SK-N-SH treated with all-trans-retinoic acid at 6 μM for 48 hours (cell line): ENCODE results near the gene WAC.

Experiments
- ATAC-seq: fragments of 200-7000 bp; cut with Tn5 transposase; 3 replicates; pipeline ENCODE4 v1.9.1; 2020; ENCODE audit warnings: mild to moderate bottlenecking, moderate library complexity
- ARNTL ChIP-seq: fragments of 450-650 bp; formaldehyde crosslinking; IDR thresholded peaks from 2 replicates; pipeline ENCODE4 v1.5.0; 2020; ENCODE audit warnings: low read depth, mild to moderate bottlenecking, moderate library complexity, borderline replicate concordance
- BACH2 ChIP-seq: fragments of 250-450 bp; sonication (Bioruptor Pico); IDR thresholded peaks from 2 replicates; pipeline ENCODE4 v1.9.0; 2021; ENCODE audit warnings: mild to moderate bottlenecking, borderline replicate concordance
- CREB5 ChIP-seq: fragments of 250-450 bp; sonication (Bioruptor Pico); IDR thresholded peaks from 2 replicates; pipeline ENCODE4 v1.5.1; 2020; ENCODE audit warnings: low read depth, mild to moderate bottlenecking, moderate library complexity
- CSDC2 ChIP-seq: fragments of 250-450 bp; sonication (Bioruptor Pico); IDR thresholded peaks from 2 replicates; pipeline ENCODE4 v1.5.0; 2020; ENCODE audit warnings: mild to moderate bottlenecking, moderate library complexity
- CSRNP3 ChIP-seq: fragments of 250-450 bp; sonication (Bioruptor Pico); IDR thresholded peaks from 2 replicates; pipeline ENCODE4 v1.5.1; 2021; ENCODE audit warnings: mild to moderate bottlenecking, moderate library complexity
- ESRRG ChIP-seq: fragments of 250-450 bp; sonication (Bioruptor Pico); IDR thresholded peaks from 2 replicates; pipeline ENCODE4 v1.6.1; 2021; ENCODE audit warnings: mild to moderate bottlenecking
- GLIS3 ChIP-seq: fragments of 250-450 bp; sonication (Bioruptor Pico); IDR thresholded peaks from 2 replicates; pipeline ENCODE4 v1.5.0; 2020; ENCODE audit warnings: mild to moderate bottlenecking, moderate library complexity
- OSR1 ChIP-seq: fragments of 250-450 bp; sonication (Bioruptor Pico); IDR thresholded peaks from 2 replicates; pipeline ENCODE4 v1.8.0; 2022; ENCODE audit warnings: moderate library complexity, mild to moderate bottlenecking, inconsistent platforms
- POU6F1 ChIP-seq: fragments of 250-450 bp; sonication (Bioruptor Pico); IDR thresholded peaks from 2 replicates; pipeline ENCODE4 v1.8.0; 2021; ENCODE audit warnings: low read depth, mild to moderate bottlenecking, moderate library complexity, borderline replicate concordance
- PPARA ChIP-seq: fragments of 250-450 bp; sonication (Bioruptor Pico); IDR thresholded peaks from 2 replicates; pipeline ENCODE4 v1.5.0; 2020; ENCODE audit warnings: mild to moderate bottlenecking, borderline replicate concordance
- SNAI2 ChIP-seq: fragments of 250-450 bp; sonication (Bioruptor Pico); IDR thresholded peaks from 2 replicates; pipeline ENCODE4 v1.5.0; 2020; ENCODE audit warnings: mild to moderate bottlenecking, moderate library complexity
- TCF4 ChIP-seq: fragments of 250-450 bp; sonication (Bioruptor Pico); IDR thresholded peaks from 2 replicates; pipeline ENCODE4 v1.8.0; 2021; ENCODE audit warnings: mild to moderate bottlenecking, moderate library complexity, borderline replicate concordance
- TOX ChIP-seq: fragments of 250-450 bp; sonication (Bioruptor Pico); IDR thresholded peaks from 2 replicates; pipeline ENCODE4 v1.8.0; 2021; ENCODE audit warnings: mild to moderate bottlenecking, moderate library complexity, borderline replicate concordance
- TSHZ2 ChIP-seq: fragments of 250-450 bp; sonication (Bioruptor Pico); IDR thresholded peaks from 2 replicates; pipeline ENCODE4 v1.5.0; 2020; ENCODE audit warnings: mild to moderate bottlenecking, moderate library complexity
- ZC3H10 ChIP-seq: fragments of 250-450 bp; sonication (Bioruptor Pico); IDR thresholded peaks from 2 replicates; pipeline ENCODE4 v1.5.1; 2021; ENCODE audit warnings: mild to moderate bottlenecking, moderate library complexity
- ZFP3 ChIP-seq: fragments of 250-450 bp; sonication (Bioruptor Pico); IDR thresholded peaks from 2 replicates; pipeline ENCODE4 v1.5.0; 2020; ENCODE audit warnings: mild to moderate bottlenecking, moderate library complexity
- ZFP30 ChIP-seq: fragments of 450-650 bp; formaldehyde crosslinking; IDR thresholded peaks from 2 replicates; pipeline ENCODE4 v1.5.0; 2022; ENCODE audit warnings: mild to moderate bottlenecking, moderate library complexity
- ZNF565 ChIP-seq: fragments of 450-650 bp; formaldehyde crosslinking; conservative IDR thresholded peaks from 2 replicates; pipeline ENCODE4 v1.5.0; 2020; ENCODE audit warnings: low read depth, mild to moderate bottlenecking, moderate library complexity
- ZNF70 ChIP-seq: fragments of 450-650 bp; formaldehyde crosslinking; IDR thresholded peaks from 2 replicates; pipeline ENCODE4 v1.5.0; 2020; ENCODE audit warnings: mild to moderate bottlenecking, moderate library complexity
- ZNF8 ChIP-seq: fragments of 450-650 bp; formaldehyde crosslinking; IDR thresholded peaks from 2 replicates; pipeline ENCODE4 v1.5.0; 2020; ENCODE audit warnings: mild to moderate bottlenecking, moderate library complexity

WAC gene

GRCh38 chr10:28548781-28549498 is 16.0 kb downstream of the WAC start (continued):
- TF ChIP-seq CSRNP3 (no peak), CREB5 (CRISPR knock-in tag) (no peak), ZNF70 (CRISPR knock-in tag) (no peak), PPARA (CRISPR knock-in tag) (no peak), ZFP3 (no peak), OSR1 (CRISPR knock-in tag) (no peak), CSDC2 (CRISPR knock-in tag) (no peak), SNAI2 (no peak), ESRRG (CRISPR knock-in tag) (no peak), ZNF565 (no peak), ZC3H10 (CRISPR knock-in tag) (no peak)
- TF ChIP-seq, all 23 proteins: peak for 0

GRCh38 chr10:28551086-28551485 is 18.2 kb downstream of the WAC start:
- ATAC-seq = no peak
- TF ChIP-seq ZFP30 (no peak), CSRNP3 (no peak), SNAI2 (no peak), CREB5 (CRISPR knock-in tag) (no peak), ESRRG (CRISPR knock-in tag) (no peak), ZNF8 (CRISPR knock-in tag) (no peak), TSHZ2 (no peak), OSR1 (CRISPR knock-in tag) (no peak), POU6F1 (CRISPR knock-in tag) (no peak), ZNF565 (no peak), TOX (CRISPR knock-in tag) (no peak), ARNTL (CRISPR knock-in tag) (no peak), ZFP3 (no peak), ZC3H10 (CRISPR knock-in tag) (no peak), BACH2 (CRISPR knock-in tag) (no peak), GLIS3 (no peak)

GRCh38 chr10:28552775-28553174 is 19.9 kb downstream of the WAC start:
- no peak for ATAC-seq
- TF ChIP-seq TCF4 (CRISPR knock-in tag) (no peak), POU6F1 (CRISPR knock-in tag) (no peak), OSR1 (CRISPR knock-in tag) (no peak), CREB5 (CRISPR knock-in tag) (no peak)
- TF ChIP-seq, all 23 proteins: peak for 0
